Smooth muscle cell (in vitro differentiated cells): ENCODE results near the gene EVI2B. TPM values are rescaled to one million over a fixed set of nuclear protein-coding genes. Genes with fewer than 3 reads are reported as not detected.
A peak's percentile ranks its signal among the peaks of the same experiment; 100 is the strongest.
"Not testable (repeated sequence)": the region's sequence is repeated elsewhere in the genome, so short reads cannot be mapped to it uniquely, and the experiment has no call there.

Experiments
- DNase-seq: peaks from one replicate; lab custom pipeline; 2025; ENCODE audit not compliant: unreplicated experiment; lab: John Stamatoyannopoulos, UW
- H2AFZ ChIP-seq: fragments of 200-600 bp; sonication (generic); 2 replicates; pipeline ENCODE4 v1.6.0; 2016; ENCODE audit warnings: antibody characterized with exemption, low read depth, mild to moderate bottlenecking
- H3F3A ChIP-seq: fragments of 200-600 bp; sonication (generic); 2 replicates; pipeline ENCODE4 v1.6.0; 2017; ENCODE audit warnings: antibody characterized with exemption, low read depth
- H3K27ac ChIP-seq: fragments of 200-600 bp; sonication (generic); 2 replicates; pipeline ENCODE4 v1.5.1; 2016; ENCODE audit warnings: low read depth, mild to moderate bottlenecking
- H3K27me3 ChIP-seq: fragments of 200-600 bp; sonication (generic); 2 replicates; pipeline ENCODE4 v1.6.1; 2016; ENCODE audit warnings: low read depth, mild to moderate bottlenecking
- H3K36me3 ChIP-seq: fragments of 200-600 bp; sonication (generic); 2 replicates; pipeline ENCODE4 v1.5.1; 2016; ENCODE audit warnings: low read depth
- H3K4me1 ChIP-seq: fragments of 200-600 bp; sonication (generic); 2 replicates; pipeline ENCODE4 v1.5.1; 2016; ENCODE audit warnings: low read depth
- H3K4me2 ChIP-seq: fragments of 200-600 bp; sonication (generic); 2 replicates; pipeline ENCODE4 v1.6.0; 2016; ENCODE audit warnings: mild to moderate bottlenecking
- H3K4me3 ChIP-seq: fragments of 200-600 bp; sonication (generic); 2 replicates; pipeline ENCODE4 v1.5.1; 2016; ENCODE audit warnings: mild to moderate bottlenecking
- H3K79me2 ChIP-seq: fragments of 200-600 bp; sonication (generic); 2 replicates; pipeline ENCODE4 v1.6.0; 2016; ENCODE audit warnings: low read depth, mild to moderate bottlenecking
- H3K9ac ChIP-seq: fragments of 200-600 bp; sonication (generic); 2 replicates; pipeline ENCODE4 v1.6.0; 2016; ENCODE audit warnings: low read depth
- H3K9me3 ChIP-seq: fragments of 200-600 bp; sonication (generic); replicated peaks from 2 replicates; pipeline ENCODE4 v1.5.1; 2016; ENCODE audit warnings: low read depth
- H4K20me1 ChIP-seq: fragments of 200-600 bp; sonication (generic); 2 replicates; pipeline ENCODE4 v1.6.0; 2016; ENCODE audit warnings: low read depth
- CTCF ChIP-seq: fragments of 200-600 bp; sonication (generic); IDR thresholded peaks from 2 replicates; pipeline ENCODE4 v1.5.1; 2017; ENCODE audit warnings: borderline replicate concordance, mild to moderate bottlenecking, antibody characterized with exemption; ENCODE audit not compliant: insufficient read depth, poor library complexity, severe bottlenecking
- WGBS: methylation state at CpG from one replicate; pipeline ENCODE4 v1.1.7; 2016; ENCODE audit warnings: low lambda C conversion rate; 5-methylcytosine and 5-hydroxymethylcytosine counted together
- polyA plus RNA-seq: library from polyadenylated mRNA; unstranded; fragments of >200 nt; fragmentation: Nextera tagmentation; extraction: Ambion mirVana; gene quantifications from 2 replicates; pipeline ENCODE4 v1.2.1, GENCODE V29; 2016
- total RNA-seq: library from RNA; depleted of rRNA; stranded (reverse); fragments of >200 nt; gene quantifications from 2 replicates; pipeline ENCODE4 v1.2.3, GENCODE V29; 2014

EVI2B gene
- total and polyA plus RNA-seq, 2 experiments from 2014 or later, result not detected

- H4K20me1 ChIP-seq, result peaks cover 4% of the 10 kb centered on the region
- DNase-seq, result no peak
- H3K4me1 ChIP-seq, result no peaks in the 10 kb centered on the region
- H3K4me2 ChIP-seq, result no peak overlapping the region
- H3K36me3 ChIP-seq, result peaks cover 19% of the 10 kb centered on the region
- no peak overlapping the region for H3K27ac ChIP-seq
- no peak overlapping the region for H3K4me3 ChIP-seq
- no peaks in the 10 kb centered on the region for H3K27me3 ChIP-seq
- H3K79me2 ChIP-seq, result no peaks in the 10 kb centered on the region
- WGBS, result 98% methylated on average over 1 of the region's 1 CpG
- H2AFZ ChIP-seq, result no peak overlapping the region
- TF ChIP-seq CTCF, result no peak
- no peak overlapping the region for H3K9ac ChIP-seq
- no peaks in the 10 kb centered on the region for H3K9me3 ChIP-seq
- H3F3A ChIP-seq, result no peaks in the 10 kb centered on the region
Measured at GRCh38 chr17:31355935-31356334, 42.1 kb upstream of the EVI2B start.

GRCh38 chr17:31349454-31349853 is 35.6 kb upstream of the EVI2B start:
- H3K27ac ChIP-seq, result no peak overlapping the region
- no peaks in the 10 kb centered on the region for H3K79me2 ChIP-seq
- TF ChIP-seq CTCF, result no peak
- no peaks in the 10 kb centered on the region for H3F3A ChIP-seq
- no peak overlapping the region for H3K4me3 ChIP-seq
- H3K9me3 ChIP-seq, result no peaks in the 10 kb centered on the region
- H3K36me3 ChIP-seq, result peaks cover 14% of the 10 kb centered on the region
- no peak overlapping the region for H3K4me2 ChIP-seq
- no peaks in the 10 kb centered on the region for H3K27me3 ChIP-seq
- no peaks in the 10 kb centered on the region for H4K20me1 ChIP-seq
- DNase-seq, result no peak
- no peak overlapping the region for H3K9ac ChIP-seq
- no peaks in the 10 kb centered on the region for H3K4me1 ChIP-seq
- H2AFZ ChIP-seq, result no peak overlapping the region

GRCh38 chr17:31345191-31345747 is 31.4 kb upstream of the EVI2B start:
- not testable (repeated sequence) for H3K79me2 ChIP-seq, H3K9ac ChIP-seq, H2AFZ ChIP-seq, H3K4me2 ChIP-seq, H3K9me3 ChIP-seq, DNase-seq, H3K27ac ChIP-seq, H3F3A ChIP-seq, H3K4me1 ChIP-seq, H3K27me3 ChIP-seq, H3K4me3 ChIP-seq, H3K36me3 ChIP-seq
- 93% methylated on average over 14 of the region's 34 CpGs for WGBS
- H4K20me1 ChIP-seq, result peaks cover 11% of the 10 kb centered on the region

- Histone ChIP-seq H2AFZ (no peak overlapping the region), H3K4me1 (peaks cover 9% of the 10 kb centered on the region), H3K9ac (no peak overlapping the region), H4K20me1 (peaks cover 18% of the 10 kb centered on the region), H3K4me2 (peak overlapping the region; percentile 16), H3K79me2 (no peaks in the 10 kb centered on the region), H3K27me3 (no peaks in the 10 kb centered on the region), H3K36me3 (peaks cover 14% of the 10 kb centered on the region), H3K4me3 (no peak overlapping the region), H3K27ac (peak overlapping the region; percentile 46), H3K9me3 (no peaks in the 10 kb centered on the region), H3F3A (peaks cover 7% of the 10 kb centered on the region)
- TF ChIP-seq CTCF, result no peak
- DNase-seq, result no peak
- WGBS, result 50% methylated on average over 6 of the region's 6 CpGs
Measured at GRCh38 chr17:31339906-31340661, 26.2 kb upstream of the EVI2B start.
